Measurements from ENCODE around the gene SKA3. TPM values are rescaled to one million over a fixed set of nuclear protein-coding genes. Genes with fewer than 3 reads are reported as not detected.

Gene SKA3
- total and polyA plus RNA-seq, 2 of the 13 experiments (the other 11 are each of a cell fraction or from before 2014, with no cell fraction given): 7.2 to 10.8 TPM

- CTCF ChIA-PET (ENCODE audit: low intra/inter-chr PET ratio, low total read pairs): no interaction called here
- intact Hi-C loops (cut with micrococcal nuclease; ENCODE audit: unreplicated experiment) (no loop called here), in situ Hi-C loops (cut with HindIII; ENCODE audit: extremely low pct_ligation_motif_present, low pct_unique_long_range_greater_than_20kb) (no loop called here)
- peaks cover 3 to 18% of the 10 kb centered on the region in 2 experiments; a peak in 3 of 5 replicates for H3K36me3 ChIP-seq (replicated peaks in 1 of 2; ENCODE audit: control insufficient read depth in 1 of 2, insufficient read depth in 2 of 2, low read length in 2 of 2)
- no peak overlapping the region for H3K27ac ChIP-seq (ENCODE audit: extremely low read length, insufficient read depth, low read length)
- DNase-seq (ENCODE audit: low spot score) (no peak), ATAC-seq (peak; percentile 77), FAIRE-seq (no peak)
- no peaks in the 10 kb centered on the region for H3K79me2 ChIP-seq (ENCODE audit: insufficient read depth, low read length)
- H3K9me3 ChIP-seq (ENCODE audit: low read length): no peaks in the 10 kb centered on the region
- H3K4me3 ChIP-seq (replicated peaks in 1 of 3; ENCODE audit: insufficient read depth in 1 of 3, low read depth in 2 of 3, low read length in 3 of 3): no peak overlapping the region
- BruUV-seq (replicated peaks): no TSS peak
- H3K27me3 ChIP-seq (ENCODE audit: control insufficient read depth in 1 of 2, insufficient read depth in 2 of 2, low read length in 2 of 2): no peaks in the 10 kb centered on the region
- no peak overlapping the region for H2AFZ ChIP-seq (ENCODE audit: low read length)
- H4K20me1 ChIP-seq (ENCODE audit: insufficient read depth, low read length): no peaks in the 10 kb centered on the region
- H3K4me2 ChIP-seq (ENCODE audit: low read depth, low read length): 0 out of 2 replicates have a peak overlapping the region, but pooled peaks have one; percentile 3
- no peak overlapping the region for H3K9ac ChIP-seq (ENCODE audit: insufficient read depth, low read depth, low read length)
- TF ChIP-seq ESRRA (CRISPR knock-in tag; IDR thresholded peaks at IDR 0.05; ENCODE audit: low read depth) (no peak), CTCF (CRISPR knock-in tag; IDR thresholded peaks at IDR 0.05) (peak; percentile 26; the same call in 1 of the 2 replicates)
- 69% methylated on average over 8 of the region's 8 CpGs for WGBS (ENCODE audit: low lambda C conversion rate)
- H3K4me1 ChIP-seq (ENCODE audit: insufficient read depth, low read length): peaks cover 19% of the 10 kb centered on the region
- POLR2A ChIA-PET: interaction anchor here (1.3 kb wide), 1 partner anchor 24 kb away, joined by 9 read pairs; the partner anchor contains the start of genes MRPL57 and SKA3
Observed at GRCh38 chr13:21152251-21152899, 24.0 kb downstream of the SKA3 start.

- no peak overlapping the region for H3K27ac ChIP-seq (ENCODE audit: extremely low read length, insufficient read depth, low read length)
- H3K9ac ChIP-seq (ENCODE audit: insufficient read depth, low read depth, low read length): no peak overlapping the region
- H3K27me3 ChIP-seq (ENCODE audit: control insufficient read depth in 1 of 2, insufficient read depth in 2 of 2, low read length in 2 of 2): no peaks in the 10 kb centered on the region
- ATAC-seq: no peak
- no peak overlapping the region for H2AFZ ChIP-seq (ENCODE audit: low read length)
- FAIRE-seq: no peak
- H3K4me1 ChIP-seq (ENCODE audit: insufficient read depth, low read length): peaks cover 19% of the 10 kb centered on the region
- no peak overlapping the region for H3K4me2 ChIP-seq (ENCODE audit: low read depth, low read length)
- TF ChIP-seq SNAI1 (CRISPR knock-in tag; IDR thresholded peaks at IDR 0.05; ENCODE audit: borderline replicate concordance) (no peak), NFE2L2 (IDR thresholded peaks at IDR 0.05; ENCODE audit: low read length) (peak; percentile 4; the same call in 1 of the 2 replicates)
- no peaks in the 10 kb centered on the region for H3K9me3 ChIP-seq (ENCODE audit: low read length)
- 97% methylated on average over 1 of the region's 1 CpG for WGBS (ENCODE audit: low lambda C conversion rate)
- peaks cover 4% of the 10 kb centered on the region for H4K20me1 ChIP-seq (ENCODE audit: insufficient read depth, low read length)
- in situ Hi-C loops (cut with HindIII; ENCODE audit: extremely low pct_ligation_motif_present, low pct_unique_long_range_greater_than_20kb) (no loop called here), intact Hi-C loops (cut with micrococcal nuclease; ENCODE audit: unreplicated experiment) (no loop called here)
- no TSS peak for BruUV-seq (replicated peaks)
- CTCF ChIA-PET (ENCODE audit: low intra/inter-chr PET ratio, low total read pairs): no interaction called here
- no peak for DNase-seq (ENCODE audit: low spot score)
- peaks cover 3 to 23% of the 10 kb centered on the region in 2 experiments; a peak in 3 of 5 replicates for H3K36me3 ChIP-seq (replicated peaks in 1 of 2; ENCODE audit: control insufficient read depth in 1 of 2, insufficient read depth in 2 of 2, low read length in 2 of 2)
- H3K79me2 ChIP-seq (ENCODE audit: insufficient read depth, low read length): peaks cover 4% of the 10 kb centered on the region
- no peak overlapping the region for H3K4me3 ChIP-seq (replicated peaks in 1 of 3; ENCODE audit: insufficient read depth in 1 of 3, low read depth in 2 of 3, low read length in 3 of 3)
- POLR2A ChIA-PET: no interaction called here
Observed at GRCh38 chr13:21150013-21150412, 26.3 kb downstream of the SKA3 start.
